Activated T-helper 9 cell treated with anti-CD3 and anti-CD28 coated beads, Interleukin-2, amount 50 U/mL, for 16 hours (primary cell): ENCODE measurements around the gene TMEM182.

Experiments
- DNase-seq: peaks from one replicate; pipeline ENCODE4 v3.0.0-alpha.2; 2020; ENCODE audit warnings: low read depth

The TMEM182 gene

DNA sequence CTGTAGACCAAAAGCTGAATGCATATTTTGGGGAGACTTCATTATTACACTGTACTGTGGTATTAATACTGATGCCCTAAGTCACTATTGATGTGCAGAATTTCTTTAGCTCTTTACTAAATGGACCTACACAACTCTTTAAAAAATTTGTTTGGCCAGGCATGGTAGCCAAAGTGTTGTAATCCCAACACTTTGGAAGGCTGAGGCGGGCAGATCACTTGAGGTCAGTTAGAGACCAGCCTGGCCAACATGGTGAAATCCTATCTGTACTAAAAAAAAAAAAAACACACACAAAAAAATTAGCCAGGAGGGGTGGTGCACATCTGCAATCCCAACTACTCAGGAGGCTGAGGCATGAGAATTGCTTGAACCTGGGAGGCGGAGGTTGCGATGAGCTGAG is 6.4 kb downstream of the TMEM182 start:
- no peak for DNase-seq

DNA sequence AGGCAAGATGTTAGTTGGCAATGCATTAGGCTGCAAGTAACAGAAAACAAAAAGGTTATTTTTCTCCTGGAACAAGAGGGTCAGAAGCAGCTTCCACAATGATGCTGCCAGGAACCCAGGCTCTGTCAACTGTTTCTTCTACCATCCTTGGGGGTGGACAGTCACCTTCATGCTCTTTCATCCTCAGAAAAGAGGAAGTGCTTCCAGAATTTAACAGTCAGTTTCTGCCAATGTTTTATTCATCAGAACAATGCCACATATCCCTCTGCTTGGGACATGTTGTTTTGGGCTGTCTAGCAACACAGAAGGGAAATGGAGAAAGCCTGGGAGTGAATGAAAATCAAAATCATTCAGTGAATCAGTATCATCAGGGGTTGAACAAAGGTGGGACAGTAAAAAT is 7.1 kb downstream of the TMEM182 start:
- DNase-seq: no peak

DNA sequence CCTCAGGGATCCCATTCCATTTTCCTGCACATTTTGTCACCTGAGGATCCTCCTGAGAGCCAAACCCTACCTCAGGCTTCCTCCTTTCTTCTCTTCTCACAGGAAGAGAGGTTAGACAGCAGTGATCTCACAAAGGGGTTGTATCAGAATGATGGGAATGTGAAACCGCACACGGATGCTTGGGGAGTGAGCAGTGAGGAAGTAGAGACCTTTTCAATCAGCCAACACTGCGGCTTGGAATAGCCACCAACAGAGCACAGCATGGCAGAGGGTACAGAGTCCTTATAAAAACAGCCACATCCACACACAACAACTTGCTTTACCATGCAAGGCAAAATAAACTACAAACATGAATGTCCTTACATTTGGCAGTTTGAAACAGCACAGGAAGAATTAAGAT is 8.7 kb downstream of the TMEM182 start:
- DNase-seq: no peak

DNA sequence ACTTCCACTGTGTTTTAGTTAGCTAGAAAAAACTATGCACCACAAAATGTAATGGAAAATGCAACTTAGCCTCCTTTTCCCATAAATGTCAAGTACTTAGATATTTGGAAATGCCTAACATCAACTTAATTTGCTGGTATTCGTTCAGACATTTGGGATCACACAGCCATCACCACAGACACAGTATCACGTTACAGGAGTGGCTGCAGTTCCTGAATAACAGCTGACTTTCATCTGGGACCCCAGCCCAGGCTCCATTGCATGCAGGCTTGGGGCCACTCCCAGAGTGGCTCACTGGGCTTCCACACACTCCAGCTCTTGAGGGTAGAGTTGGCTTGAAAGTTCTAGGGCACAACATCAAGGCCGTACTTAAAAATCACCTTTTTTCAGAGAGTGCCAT is 9.3 kb downstream of the TMEM182 start:
- DNase-seq: no peak

DNA sequence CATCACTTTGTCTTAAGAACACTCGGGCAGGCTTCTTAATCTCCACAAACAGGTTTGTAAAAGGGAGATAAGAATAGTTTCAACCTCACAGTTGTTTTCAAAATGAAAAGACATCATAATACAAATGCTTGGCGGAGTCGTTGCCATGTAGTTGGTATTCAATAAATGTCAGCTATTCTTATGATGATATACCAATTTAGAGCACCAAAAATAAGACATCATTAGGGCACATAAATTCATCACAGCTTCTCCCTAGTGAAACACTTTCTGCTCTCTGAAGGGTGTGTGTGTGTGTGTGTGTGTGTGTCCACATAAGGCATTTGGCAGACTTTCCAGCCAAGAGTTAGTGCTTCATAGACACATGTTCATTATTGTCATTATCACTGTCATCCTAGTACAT is 10.8 kb downstream of the TMEM182 start:
- no peak for DNase-seq

DNA sequence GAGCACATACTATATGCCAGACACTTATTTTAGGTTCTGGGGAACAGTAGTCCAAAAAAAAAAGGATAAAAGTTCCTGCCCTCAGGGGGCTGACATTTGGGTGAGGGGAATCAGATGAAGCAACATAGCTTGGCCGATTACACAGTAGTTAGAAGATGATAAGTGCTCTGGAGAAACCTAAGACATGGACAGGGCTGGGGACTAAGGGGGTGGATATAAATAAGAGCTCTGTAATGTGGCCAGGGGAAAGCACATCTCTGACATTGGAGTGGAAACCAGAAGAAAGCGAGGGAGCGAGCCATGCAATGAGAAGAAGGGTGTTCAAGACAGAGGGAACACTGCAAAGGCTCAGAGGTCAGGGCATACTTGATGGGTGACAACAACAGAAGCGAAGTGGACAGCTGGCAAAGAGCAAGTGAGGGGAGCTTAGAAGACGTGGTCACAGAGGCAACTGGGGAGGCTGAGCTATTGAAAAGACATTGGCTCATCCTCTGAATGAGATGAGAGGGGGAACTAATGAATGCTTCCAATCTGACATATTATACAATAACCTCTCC is 11.4 kb downstream of the TMEM182 start:
- no peak for DNase-seq

DNA sequence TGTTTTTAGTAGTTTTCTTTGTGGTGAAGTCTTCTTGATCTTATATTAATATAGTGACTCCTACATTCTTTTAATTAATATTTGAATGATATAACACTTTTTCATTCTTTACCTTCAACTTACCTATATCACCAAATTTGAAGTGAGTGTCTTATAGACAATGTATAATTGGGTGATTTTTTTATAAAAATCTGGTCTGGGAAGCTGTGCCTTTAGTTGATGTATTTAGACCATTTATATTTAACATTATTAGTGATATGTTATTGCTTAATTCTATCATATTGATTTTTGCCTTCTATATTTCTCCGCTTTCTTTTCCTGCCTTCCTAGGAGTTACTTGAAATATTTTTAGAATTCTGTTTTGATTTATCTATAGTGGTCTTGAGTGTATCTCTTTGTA is 16.4 kb downstream of the TMEM182 start:
- DNase-seq: no peak

DNA sequence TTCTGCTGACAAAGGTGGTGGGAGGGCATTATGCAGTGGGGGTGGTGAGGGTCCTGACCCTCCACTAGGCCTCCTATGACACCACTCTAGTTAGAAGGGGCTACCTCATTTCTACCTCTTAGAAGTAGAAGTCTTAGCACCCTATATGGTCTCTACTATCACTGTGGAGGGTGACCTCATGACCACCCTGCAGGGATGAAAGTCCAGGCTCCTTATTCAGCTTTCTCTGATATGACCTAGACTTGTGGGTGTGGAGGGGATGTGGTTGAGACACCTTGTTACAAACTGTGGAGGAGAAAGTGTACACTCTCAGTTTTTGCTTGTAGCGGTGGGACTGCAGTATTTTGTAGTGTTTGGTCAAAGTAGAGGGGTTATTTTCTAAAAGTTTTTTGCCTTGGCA is 18.6 kb downstream of the TMEM182 start:
- no peak for DNase-seq

DNA sequence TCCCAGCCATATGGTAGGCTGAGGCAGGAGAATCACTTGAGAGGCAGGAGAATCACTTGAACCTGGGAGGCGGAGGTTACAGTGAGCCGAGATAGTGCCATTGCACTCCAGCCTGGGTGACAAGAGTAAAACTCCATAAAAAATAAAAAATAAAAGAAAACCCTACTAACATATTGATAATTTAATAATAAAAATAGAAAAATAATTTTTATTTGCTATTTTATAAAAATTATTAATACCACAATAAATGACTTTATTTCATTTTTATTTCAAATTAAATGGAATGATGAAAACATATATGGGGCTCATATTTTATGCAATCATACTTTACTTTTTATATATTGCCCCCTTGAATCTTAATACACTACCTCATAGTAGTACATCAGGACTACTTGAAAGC is 20.4 kb downstream of the TMEM182 start:
- DNase-seq: no peak

DNA sequence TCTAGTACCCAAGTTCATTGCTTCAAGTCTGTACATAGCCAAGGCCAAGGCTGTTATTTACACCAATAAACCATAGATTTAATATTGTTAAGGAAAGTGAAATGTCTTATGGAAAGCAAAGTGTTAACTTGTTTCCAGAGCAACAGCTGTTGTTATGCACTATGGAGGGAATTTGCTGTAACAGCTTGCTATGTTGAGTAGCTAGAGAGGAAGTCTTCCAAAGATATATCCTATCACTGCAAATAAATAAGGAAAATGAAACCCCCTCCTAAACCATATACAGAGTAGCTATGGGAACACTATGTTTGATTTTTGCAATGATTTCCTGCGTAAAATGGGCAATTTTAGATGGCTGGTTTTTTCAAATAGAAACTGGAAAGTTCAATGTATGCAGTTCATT is 21.1 kb downstream of the TMEM182 start:
- no peak for DNase-seq

DNA sequence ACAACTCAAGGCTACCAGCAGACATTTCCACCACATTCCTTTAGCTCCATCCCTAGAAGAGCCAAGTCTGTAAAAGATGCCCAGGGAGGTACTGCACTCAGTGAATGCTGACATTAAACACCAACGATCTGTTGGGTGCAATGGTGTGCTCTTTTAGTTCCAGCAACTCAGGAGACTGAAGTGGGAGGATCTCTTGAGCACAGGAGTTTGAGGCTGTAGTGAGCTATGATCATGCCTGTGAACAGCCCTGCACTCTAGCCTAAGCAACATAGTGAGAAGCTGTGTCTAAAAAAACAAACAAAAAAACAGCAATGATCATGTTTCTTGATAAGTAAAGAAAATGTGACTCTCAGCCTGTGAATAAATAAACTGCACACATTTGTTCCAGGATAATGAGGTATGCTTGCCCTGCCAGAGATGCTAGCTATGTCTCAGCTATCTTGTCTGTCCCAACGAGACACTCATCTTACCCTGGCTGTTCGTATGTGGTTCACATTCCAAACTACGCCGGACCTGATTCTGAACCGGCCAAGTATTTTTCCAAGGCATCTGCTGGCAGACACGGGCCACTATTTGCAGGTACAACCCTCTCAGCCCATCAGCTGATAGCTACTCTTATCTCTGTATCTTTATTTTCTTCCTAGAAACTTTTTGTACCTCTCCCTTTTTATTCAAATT is 21.8 kb downstream of the TMEM182 start:
- no peak for DNase-seq

DNA sequence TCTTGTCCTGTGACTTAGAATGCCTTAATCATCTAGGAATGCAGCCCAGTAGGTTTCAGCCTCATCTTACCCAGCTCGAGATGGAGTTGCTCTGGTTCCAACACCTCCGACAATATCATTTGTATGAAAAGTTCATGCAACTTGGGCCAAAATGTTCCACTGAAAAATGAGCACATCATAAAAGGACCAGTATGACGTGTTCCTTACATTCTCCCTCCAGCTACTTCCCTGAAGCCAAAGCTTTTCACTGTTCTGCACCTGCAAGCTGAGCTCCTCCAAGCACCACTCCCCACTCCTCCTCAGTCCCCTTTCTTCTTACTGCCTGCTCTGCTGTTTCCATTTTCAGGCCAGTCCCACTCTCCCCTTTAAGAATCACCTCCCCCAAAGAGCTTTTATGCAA is 23.1 kb downstream of the TMEM182 start:
- no peak for DNase-seq

DNA sequence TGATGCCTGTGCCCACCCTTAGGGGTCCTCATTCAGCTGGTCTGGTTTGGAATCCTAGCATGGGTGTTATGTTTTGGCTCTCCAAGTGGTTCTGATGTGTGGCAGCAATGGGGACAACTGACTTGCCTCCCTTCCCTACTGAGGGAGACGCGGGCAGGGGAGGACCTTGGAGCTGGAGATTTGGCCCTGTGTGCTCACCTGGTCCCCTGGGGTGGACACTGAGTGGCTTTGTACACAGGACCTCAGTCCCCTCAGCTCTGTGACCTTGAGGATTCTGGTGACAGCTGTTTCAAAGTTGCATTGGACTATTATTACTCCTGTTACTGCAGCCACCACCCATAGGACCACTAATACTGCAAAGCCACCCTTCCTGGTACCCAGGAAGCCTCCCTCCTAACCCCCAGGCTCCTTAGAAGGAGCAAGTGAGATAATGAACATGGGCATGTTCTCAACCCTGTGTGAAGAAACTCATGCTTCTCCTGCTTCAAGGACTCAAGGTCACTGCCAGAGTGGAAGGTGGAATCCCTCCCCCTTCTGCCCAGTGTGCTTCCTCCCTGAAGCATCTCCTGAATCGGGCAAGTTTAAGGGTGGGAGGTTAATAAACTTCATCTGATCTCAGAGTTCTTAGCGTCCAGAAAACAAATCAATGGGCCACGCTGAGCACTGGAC is 26.5 kb downstream of the TMEM182 start:
- no peak for DNase-seq

DNA sequence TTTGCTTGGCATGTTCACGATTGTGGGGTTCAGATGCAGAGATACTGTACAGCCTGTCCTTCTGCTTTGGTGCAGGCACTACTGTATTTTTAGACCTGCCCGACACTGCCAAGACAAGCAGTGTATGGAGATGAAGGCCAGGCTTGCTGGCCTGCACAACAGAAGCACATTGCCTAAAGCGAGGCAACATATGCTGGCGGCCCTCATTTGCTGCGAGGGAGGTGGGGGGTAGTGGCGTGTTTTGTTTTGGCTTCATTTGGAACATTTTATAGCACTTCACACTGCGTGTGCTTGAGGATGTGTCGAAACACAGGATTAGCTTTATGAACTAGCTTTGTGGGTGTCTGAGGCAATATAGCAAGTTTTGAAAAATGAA is 27.0 kb downstream of the TMEM182 start:
- no peak for DNase-seq

DNA sequence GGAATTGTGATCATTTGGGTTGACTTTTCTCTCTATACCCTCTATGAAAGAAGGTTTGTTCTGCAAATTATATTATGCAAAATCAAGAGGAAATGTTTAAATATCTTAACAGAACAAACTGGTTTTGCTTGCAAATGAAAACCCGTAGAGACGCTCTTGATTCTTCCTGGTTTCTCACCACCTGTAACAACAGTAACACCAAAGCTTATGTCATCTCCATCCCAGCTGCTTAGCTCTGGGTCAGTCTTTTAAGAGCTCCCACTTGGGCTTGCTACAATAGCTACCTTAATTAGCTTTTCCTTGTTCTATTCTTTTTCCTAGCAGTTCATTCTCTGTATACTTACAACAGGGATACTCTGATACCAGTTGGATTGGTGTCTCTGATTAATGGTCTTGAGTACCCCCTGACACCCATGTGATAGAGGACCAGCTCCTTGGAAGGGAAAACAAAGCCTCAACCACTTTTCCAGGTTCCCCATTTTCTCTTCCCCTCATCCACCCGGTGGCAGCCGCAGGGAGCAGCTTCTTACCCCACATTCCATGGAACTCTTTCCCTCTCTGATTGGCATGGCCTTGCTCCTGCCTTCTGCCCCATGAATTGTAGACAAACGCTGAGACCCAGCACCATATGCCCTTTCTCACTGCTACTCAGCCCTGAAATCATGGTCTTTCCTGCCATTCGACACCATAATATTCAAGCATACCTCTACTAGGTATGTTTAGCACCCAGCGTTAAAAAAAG is 27.7 kb downstream of the TMEM182 start:
- no peak for DNase-seq

DNA sequence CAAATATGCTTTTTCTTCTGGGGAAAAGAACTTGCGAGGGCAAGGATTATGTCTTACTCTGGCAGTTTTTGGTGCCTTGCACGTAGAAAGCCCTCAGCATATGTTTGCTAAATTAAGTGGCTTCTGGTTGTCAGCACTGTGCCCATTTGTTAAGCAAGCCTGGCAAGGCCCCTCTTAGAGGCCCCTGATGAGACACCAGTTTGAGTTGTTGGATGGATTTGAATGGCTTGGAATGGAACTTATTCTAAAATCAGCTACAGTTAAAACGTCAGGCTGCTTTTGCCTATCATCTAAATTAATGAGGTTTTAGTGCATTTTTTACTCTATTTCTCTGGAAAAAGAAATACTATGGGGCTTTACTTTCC is 28.2 kb downstream of the TMEM182 start:
- no peak for DNase-seq

DNA sequence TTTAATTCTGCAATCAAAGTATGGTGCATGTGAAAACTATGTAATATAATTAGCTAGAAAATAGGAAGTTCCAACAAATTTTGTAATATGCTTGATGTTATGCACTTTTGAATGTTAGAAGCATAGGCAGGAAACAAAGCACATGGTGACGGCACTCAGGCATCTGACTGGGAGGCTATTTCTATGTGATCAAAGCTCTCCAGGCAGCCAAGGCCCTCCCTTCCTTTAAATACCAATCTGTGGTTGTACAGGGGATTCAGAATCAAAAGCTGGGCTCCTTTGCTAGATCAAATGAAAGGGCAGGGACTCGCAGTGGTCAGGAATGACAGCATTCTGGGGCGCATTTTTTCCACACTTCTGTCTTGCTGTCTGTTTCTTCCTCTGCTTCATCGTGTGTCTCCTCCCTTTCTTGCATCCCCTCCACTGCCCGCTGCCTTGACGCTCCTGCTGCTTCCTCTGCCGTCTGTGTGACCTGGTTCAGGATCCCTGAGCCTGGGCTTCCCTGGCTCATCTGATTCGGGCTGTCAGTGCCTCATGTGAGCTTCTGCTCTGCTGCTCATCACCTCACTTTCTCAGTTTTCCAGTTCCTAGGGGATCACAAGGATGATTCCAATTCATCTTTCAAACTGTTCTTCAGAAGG is 30.9 kb downstream of the TMEM182 start:
- no peak for DNase-seq

DNA sequence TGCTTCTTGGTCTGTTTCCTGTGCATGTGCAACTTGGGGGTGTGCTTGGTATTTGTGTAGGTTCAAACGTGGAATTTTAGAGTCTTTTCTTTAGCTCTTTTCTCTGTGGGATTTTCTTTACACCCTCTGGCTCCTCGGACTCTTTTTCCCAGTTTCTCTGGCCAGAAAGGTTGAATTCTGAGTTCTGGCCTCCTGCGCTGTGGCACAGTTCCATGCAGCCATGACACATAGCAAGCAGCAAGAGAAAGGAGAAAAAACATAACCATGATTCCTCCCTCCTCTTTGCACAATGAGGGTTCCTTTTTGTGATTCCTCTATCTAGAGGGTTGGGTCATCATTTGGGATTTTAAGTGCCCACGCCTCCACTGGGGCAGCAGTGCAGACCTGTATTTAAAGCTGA is 33.8 kb downstream of the TMEM182 start:
- no peak for DNase-seq

DNA sequence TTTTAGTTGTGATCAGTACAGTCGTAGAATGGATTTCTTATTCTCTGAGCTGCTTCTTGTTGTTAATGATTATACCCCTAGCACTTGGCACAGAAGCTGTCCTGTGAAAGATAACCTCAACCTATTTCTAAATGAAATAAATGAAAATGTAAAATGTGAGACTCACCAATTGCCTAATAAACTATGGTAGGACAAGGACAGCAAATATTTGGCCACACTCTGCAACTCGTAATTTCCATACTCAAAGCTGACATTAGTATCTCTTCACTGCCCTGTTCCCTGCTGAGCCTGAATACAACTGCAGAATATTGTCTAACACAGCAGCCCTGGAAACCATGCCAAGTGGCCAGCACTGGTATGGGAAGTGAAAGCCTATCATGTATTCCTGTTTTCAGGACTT is 34.5 kb downstream of the TMEM182 start:
- DNase-seq: no peak

DNA sequence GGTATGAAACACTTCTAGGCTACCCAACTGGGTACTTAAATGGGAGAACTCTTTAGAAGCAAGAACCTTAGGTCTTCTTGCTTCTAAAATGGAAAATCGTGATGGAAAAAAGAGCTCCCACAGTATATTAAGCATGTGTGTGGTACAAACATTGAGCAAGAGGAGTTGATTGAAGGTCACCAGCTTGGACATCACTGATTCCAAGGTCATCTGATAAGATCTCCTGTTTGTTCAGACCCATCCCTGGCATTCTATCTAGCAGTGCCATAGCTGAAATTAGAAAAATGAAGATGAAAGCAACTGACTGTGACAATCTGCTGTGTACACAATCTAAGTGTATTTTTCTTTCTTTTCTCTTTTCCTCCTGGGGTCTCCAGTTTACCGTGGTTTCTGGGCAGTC is 35.7 kb downstream of the TMEM182 start:
- no peak for DNase-seq

DNA sequence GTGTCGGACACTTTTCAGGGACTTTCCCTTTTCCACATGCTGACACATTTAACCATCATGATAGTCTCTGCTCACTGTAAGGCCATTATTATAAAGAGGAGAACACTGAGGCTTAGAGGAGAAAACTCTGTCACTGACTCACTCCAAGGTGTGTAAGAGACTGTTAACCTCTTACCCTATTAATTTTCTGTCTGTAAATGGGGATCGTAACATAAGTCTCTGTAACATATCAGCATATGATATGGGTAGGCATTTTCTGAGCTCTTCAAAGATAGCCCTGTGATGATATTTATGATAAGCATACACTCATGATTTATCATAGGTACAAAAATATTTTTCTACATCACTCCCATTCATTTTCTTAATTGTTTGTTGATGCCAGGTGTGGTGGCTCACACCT is 36.4 kb downstream of the TMEM182 start:
- DNase-seq: no peak

DNA sequence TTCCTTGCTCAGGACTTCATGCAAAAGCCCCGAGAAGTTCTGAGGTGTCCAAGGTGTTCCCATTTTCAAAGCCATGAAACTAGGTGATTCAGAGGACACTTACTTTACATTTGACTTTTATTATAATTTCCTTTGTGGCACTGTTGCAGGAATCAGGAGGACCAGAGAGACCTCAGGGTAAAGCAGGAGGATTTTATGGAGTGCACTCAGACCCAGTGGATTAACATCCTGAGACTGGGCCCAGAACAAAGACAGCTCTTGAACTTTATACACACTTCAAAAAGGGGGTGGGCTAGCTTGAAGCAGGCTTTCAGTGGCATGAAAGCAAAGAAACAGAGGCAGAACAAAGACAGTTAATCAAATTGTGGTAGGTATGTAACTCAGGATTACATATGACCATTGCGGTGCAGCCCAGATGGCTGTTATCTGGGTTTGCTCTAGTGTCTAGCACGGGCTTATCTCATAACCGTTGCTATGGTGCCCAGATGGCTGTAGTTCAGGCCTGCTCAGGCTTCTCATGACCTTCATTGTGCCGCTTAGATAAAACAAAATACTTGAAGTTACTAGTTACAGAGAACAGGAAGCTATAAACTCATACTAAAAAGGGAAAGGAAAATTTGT is 39.4 kb downstream of the TMEM182 start:
- DNase-seq: no peak
